CD4-positive, alpha-beta T cell treated with Interleukin-6 for 4 hours (primary cell): ENCODE measurements around the gene STT3B.
"Not testable (repeated sequence)": the region's sequence is repeated elsewhere in the genome, so short reads cannot be mapped to it uniquely, and the experiment has no call there.

Experiments used
- DNase-seq: peaks from one replicate; pipeline ENCODE4 v3.0.0-alpha.2; 2020; ENCODE audit warnings: mixed read lengths

Gene STT3B

GRCh38 chr3:31552103-31552502 lies 19.4 kb downstream of the STT3B start:
- no peak for DNase-seq

- DNase-seq: no peak
Observed at GRCh38 chr3:31553258-31553657, 20.5 kb downstream of the STT3B start.

GRCh38 chr3:31555204-31555603 lies 22.5 kb downstream of the STT3B start:
- no peak for DNase-seq

- no peak for DNase-seq
Observed at GRCh38 chr3:31559872-31560534, 27.3 kb downstream of the STT3B start.

GRCh38 chr3:31561891-31562290 lies 29.2 kb downstream of the STT3B start:
- no peak for DNase-seq

GRCh38 chr3:31562525-31562924 lies 29.8 kb downstream of the STT3B start:
- peak; percentile 60 for DNase-seq

GRCh38 chr3:31565288-31565687 lies 32.6 kb downstream of the STT3B start:
- DNase-seq: no peak

- peak; percentile 37 for DNase-seq
Observed at GRCh38 chr3:31567036-31567435, 34.3 kb downstream of the STT3B start.

GRCh38 chr3:31568649-31569048 lies 35.9 kb downstream of the STT3B start:
- DNase-seq: no peak

GRCh38 chr3:31571325-31571724 lies 38.6 kb downstream of the STT3B start:
- DNase-seq: no peak

- DNase-seq: no peak
Observed at GRCh38 chr3:31572236-31573004, 39.7 kb downstream of the STT3B start.

- no peak for DNase-seq
Observed at GRCh38 chr3:31573036-31573779, 40.5 kb downstream of the STT3B start.

- DNase-seq: peak; percentile 22
Observed at GRCh38 chr3:31575448-31575847, 42.7 kb downstream of the STT3B start.

GRCh38 chr3:31576521-31576920 lies 43.8 kb downstream of the STT3B start:
- no peak for DNase-seq

GRCh38 chr3:31577232-31577631 lies 44.5 kb downstream of the STT3B start:
- no peak for DNase-seq

- no peak for DNase-seq
Observed at GRCh38 chr3:31579828-31580227, 47.1 kb downstream of the STT3B start.

GRCh38 chr3:31580645-31581044 lies 47.9 kb downstream of the STT3B start:
- DNase-seq: no peak

- DNase-seq: no peak
Observed at GRCh38 chr3:31581660-31582059, 48.9 kb downstream of the STT3B start.

GRCh38 chr3:31589228-31589627 lies 56.5 kb downstream of the STT3B start:
- DNase-seq: no peak

GRCh38 chr3:31590650-31591049 lies 57.9 kb downstream of the STT3B start:
- DNase-seq: no peak

GRCh38 chr3:31592764-31593163 lies 60.0 kb downstream of the STT3B start:
- no peak for DNase-seq

- DNase-seq: no peak
Observed at GRCh38 chr3:31596176-31596575, 63.5 kb downstream of the STT3B start.

- no peak for DNase-seq
Observed at GRCh38 chr3:31600431-31600830, 67.7 kb downstream of the STT3B start.

- DNase-seq: not testable (repeated sequence)
Observed at GRCh38 chr3:31605333-31605732, 72.6 kb downstream of the STT3B start.
